Stimulated activated CD4-positive, alpha-beta T cell treated with anti-CD3 and anti-CD28 coated beads, Interleukin-4, amount 100 ng/mL, for 4 hours (primary cell): ENCODE data around the gene GPR89B.
A peak's percentile ranks its signal among the peaks of the same experiment; 100 is the strongest.
"Not testable (repeated sequence)": the region's sequence is repeated elsewhere in the genome, so short reads cannot be mapped to it uniquely, and the experiment has no call there.

Experiments used
- DNase-seq, 2 experiments: peaks; one replicate each; pipeline ENCODE4 v3.0.0-alpha.2; 2020

GPR89B gene

GRCh38 chr1:148037850-148038461 is 109.7 kb downstream of the GPR89B start:
- DNase-seq, result not testable (repeated sequence)

DNA sequence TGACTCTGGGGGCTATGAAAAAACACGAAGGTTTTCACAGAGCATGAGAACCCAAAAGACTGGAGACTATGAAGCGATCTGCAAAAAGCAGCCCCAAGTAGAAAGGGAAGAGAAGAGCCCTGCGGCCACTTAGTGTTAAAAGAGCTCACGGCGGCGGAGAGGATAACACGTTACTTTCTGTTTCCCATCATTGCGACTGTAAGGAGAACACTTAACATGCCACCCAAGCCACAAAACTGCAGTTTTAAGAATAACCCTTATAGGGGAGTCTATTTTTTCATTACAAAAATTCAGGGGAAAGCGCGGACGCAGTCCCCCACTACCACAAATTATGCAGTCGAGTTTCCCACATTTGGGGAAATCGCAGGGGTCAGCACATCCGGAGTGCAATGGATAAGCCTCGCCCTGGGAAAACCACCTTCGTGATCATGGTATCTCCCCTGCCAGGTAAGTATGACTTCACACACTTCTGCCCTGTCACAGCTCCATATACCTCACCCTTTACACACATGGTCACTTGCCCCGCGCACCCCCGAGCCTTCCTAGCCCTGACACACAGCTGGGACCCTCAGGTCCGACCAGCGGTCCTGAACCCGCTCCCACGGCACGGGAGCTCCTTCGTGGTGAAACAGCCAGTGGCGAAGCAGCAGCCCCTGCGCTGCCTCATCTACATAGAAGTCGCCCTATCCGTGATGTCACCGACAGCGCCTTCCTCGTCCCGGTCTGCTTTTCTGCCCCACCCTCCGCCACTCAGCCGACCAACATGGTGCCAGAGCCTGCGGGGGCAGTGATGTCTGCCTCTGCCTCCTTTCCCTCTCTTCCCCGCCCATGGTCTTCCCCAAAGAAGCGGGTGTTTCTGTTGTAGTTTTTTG is 110.5 kb downstream of the GPR89B start:
- peak; percentile 32 to 53 for DNase-seq
